GM12864 (cell line): ENCODE measurements around the gene SPOUT1.
A peak's percentile ranks its signal among the peaks of the same experiment; 100 is the strongest.
"Not testable (repeated sequence)": the region's sequence is repeated elsewhere in the genome, so short reads cannot be mapped to it uniquely, and the experiment has no call there.

Experiments
- DNase-seq: peaks from one replicate; pipeline ENCODE4 v3.0.0-alpha.2; 2011; ENCODE audit warnings: low read depth
- H3K4me3 ChIP-seq: 2 replicates; pipeline ENCODE4 v1.5.1; 2011; ENCODE audit warnings: mild to moderate bottlenecking, low read depth, low read length, control low read depth
- TF ChIP-seq, protein P1 (sequence below): IDR thresholded peaks from 2 replicates; pipeline ENCODE4 v1.5.1; 2011; ENCODE audit warnings: low read depth, mild to moderate bottlenecking, moderate library complexity, low read length, control low read depth, inconsistent platforms; ENCODE audit errors: missing control alignments

The SPOUT1 gene

DNA sequence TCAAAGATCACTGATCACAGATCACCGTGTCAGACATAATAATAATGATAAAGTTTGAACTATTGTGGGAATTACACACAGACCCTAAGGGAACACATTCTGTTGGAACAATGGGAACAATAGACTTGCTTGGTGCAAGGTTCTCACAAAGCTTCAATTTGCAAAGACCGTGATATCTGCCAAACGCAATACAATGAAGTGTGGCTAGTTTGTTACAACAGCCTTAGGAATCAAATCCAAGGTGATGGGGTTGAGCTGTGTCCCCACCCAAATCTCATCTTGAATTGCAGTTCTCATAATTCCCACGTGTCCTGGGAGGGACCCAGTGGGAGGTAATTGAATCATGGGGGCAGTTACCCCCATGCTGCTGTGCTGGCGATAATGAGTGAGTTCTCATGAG is 31.3 kb upstream of the SPOUT1 start:
- no peak overlapping the region for H3K4me3 ChIP-seq
- DNase-seq: no peak
- TF ChIP-seq, protein P1, sequence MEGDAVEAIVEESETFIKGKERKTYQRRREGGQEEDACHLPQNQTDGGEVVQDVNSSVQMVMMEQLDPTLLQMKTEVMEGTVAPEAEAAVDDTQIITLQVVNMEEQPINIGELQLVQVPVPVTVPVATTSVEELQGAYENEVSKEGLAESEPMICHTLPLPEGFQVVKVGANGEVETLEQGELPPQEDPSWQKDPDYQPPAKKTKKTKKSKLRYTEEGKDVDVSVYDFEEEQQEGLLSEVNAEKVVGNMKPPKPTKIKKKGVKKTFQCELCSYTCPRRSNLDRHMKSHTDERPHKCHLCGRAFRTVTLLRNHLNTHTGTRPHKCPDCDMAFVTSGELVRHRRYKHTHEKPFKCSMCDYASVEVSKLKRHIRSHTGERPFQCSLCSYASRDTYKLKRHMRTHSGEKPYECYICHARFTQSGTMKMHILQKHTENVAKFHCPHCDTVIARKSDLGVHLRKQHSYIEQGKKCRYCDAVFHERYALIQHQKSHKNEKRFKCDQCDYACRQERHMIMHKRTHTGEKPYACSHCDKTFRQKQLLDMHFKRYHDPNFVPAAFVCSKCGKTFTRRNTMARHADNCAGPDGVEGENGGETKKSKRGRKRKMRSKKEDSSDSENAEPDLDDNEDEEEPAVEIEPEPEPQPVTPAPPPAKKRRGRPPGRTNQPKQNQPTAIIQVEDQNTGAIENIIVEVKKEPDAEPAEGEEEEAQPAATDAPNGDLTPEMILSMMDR: no peak

DNA sequence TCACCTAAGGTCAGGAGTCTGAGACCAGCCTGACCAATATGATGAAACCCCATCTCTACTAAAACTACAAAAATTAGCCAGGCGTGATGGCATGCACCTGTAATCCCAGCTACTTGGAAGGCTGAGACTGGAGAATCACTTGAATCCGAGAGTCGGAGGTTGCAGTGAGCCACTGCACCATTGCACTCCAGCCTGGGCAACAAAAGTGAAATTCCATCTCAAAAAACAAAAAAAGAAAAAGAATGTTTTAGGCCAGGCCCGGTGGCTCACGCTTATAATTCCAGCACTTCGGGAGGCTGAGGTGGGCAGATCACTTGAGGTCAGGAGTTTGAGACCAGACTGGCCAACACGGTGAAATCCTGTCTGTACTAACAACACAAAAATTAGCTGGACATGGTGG is 28.9 kb upstream of the SPOUT1 start:
- DNase-seq, H3K4me3 ChIP-seq: not testable (repeated sequence)

DNA sequence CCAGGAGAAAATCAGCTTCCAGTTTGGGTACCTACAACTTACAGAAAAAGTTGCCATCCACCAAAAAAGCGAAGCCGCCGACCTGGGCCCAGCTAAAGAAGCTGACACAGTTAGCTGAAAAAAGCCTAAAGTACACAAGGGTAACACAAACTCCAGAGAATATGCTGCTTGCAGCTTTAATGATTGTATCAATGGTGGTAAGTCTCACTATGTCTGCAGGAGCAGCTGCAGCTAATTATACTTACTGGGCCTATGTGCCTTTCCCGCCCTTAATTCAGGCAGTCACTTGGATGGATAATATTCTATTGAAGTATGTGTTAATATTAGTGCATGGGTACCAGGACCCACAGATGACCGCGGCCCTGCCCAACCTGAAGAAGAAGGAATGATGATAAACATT is 24.9 kb upstream of the SPOUT1 start:
- DNase-seq, H3K4me3 ChIP-seq: not testable (repeated sequence)

DNA sequence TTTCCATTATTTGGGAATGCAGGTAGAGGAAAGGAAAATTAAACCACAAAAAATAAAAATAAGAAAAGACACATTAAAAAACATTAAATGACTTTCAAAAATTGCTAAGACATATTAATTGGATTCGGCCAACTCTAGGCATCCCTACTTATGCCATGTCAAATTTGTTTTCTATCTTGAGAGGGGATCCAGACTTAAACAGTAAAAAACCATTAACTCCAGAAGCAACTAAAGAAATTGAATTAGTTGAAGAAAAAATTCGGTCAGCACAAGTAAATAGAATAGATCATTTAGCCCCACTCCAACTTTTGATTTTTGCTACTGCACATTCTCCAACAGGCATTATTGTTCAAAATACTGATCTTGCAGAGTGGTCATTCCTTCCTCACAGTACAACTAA is 23.1 kb upstream of the SPOUT1 start:
- H3K4me3 ChIP-seq, DNase-seq: not testable (repeated sequence)

DNA sequence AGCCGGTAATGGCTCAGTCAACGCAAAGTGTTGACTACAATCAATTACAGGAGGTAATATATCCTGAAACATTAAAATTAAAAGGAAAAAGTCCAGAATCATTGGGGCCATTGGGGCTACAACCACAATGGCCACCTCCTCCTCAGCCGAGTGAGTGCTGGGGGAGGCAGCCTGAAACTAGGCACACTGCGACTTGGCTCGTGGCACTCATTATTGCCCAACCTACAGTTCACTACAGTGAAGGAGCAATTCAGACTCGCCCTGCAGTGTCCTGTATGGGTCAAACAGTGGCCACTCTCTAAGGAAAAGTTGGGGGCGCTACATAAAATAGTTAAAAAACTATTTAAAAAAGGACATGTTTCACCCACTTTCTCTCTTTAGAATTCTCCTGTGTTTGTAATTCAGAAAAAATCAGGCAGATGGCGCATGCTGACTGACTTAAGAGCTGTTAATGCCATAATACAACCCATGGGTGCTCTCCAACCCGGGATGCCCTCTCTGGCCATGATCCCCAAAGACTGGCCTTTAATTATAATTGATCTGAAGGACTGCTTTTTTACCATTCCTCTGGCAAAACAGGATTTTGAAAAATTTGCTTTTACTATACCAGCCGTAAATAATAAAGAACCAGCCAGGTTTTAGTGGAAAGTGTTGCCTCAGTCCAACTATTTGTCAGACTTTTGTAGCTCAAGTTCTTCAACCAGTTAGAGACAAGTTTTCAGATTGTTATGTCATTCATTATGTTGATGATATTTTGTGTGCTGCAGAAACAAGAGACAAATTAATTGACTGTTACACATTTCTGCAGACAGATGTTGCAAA is 22.4 kb upstream of the SPOUT1 start:
- H3K4me3 ChIP-seq, DNase-seq: not testable (repeated sequence)
- TF ChIP-seq, protein P1: peak; percentile 27

DNA sequence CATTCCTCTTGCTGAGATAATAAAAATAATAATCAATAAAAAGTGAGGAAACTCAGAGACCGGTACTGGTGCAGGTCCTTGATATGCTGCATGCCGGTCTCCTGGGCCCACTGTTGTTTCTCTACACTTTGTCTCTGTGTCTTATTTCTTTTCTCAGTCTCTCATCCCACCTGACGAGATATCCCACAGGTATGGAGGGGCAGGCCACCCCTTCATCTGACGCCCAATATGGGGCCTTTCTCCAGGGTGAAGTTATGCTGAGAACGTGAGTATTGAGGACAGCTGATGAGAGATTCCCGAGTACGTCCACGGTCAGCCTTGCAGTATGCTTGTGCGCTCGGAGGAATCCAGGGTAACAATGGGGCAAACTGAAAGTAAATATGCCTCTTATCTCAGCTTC is 21.4 kb upstream of the SPOUT1 start:
- DNase-seq: not testable (repeated sequence)

DNA sequence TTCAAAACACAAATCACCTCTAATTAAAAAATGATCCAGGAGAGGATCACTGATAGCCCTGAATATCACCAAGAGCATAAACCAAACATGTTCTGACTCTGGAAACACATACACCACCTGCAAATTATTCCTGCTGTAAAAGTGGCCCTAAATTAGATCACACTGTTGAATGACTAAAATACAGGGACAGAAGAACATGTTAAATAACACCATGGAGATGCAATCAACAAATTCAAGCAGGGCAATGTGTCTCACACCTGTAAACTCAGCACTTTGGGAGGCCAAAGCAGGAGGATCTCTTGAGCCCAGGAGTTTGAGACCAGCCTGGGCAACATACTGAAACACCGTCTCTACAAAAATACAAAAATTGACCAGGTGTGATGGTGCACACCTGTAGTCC is 18.2 kb upstream of the SPOUT1 start:
- no peak overlapping the region for H3K4me3 ChIP-seq
- DNase-seq: no peak
- TF ChIP-seq, protein P1: no peak

More for the DNA sequence above, 21.4 kb upstream of the SPOUT1 start:
- not testable (repeated sequence) for H3K4me3 ChIP-seq

DNA sequence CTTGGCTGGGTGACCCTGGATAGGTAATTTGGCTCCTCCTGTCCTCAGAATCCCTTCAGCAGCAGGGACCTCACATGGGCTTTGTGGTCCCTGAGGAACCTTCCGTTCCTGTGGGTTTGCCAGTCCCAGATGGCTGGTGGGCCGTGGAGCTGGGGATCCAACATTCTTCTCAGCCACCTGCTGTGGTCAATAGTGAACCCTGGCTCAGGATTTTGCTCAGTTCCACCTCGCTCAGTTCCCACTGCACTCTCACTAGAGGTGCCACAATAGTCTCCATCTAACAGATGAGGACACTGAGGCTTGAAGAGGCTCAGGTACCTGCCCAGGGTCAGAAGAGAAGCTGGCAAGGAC is 17.1 kb upstream of the SPOUT1 start:
- no peak overlapping the region for H3K4me3 ChIP-seq
- TF ChIP-seq, protein P1: no peak
- DNase-seq: no peak

DNA sequence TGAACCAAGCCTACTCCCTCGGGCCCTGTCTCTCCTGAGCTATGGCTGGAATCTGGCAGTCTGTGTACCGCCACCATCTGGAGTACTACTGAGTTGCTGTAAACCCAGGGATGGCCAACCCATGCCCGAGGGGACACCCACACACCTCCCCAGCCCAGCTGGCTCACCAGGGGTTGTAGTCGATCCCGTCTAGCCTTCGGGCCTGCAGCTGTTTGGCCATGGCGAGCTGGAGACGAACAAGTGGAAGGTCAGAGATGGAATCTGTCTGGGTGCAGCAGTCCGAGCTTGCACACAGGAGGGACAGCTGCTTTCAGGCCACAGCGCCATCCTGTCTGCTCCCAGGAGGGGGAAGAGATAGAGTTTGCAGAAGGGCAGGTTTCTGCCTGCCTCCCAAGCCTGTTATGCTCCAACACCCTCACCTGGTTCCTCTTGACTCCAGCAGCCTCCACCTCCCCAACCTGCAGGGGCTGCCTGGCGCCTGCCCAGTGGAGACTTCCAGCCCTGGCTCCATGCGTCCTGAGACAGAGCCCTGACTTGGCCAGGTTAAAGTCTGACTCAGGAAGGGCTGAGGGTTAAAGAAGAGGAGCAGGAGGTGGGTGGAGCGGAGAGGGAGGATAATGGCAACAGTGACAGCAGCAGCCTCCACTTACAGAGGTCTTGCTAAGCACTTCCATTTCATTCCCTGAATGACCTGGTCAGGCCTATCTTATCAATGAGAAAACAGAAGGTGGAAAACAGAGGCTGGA is 15.8 kb upstream of the SPOUT1 start:
- TF ChIP-seq, protein P1: no peak
- DNase-seq: no peak
- H3K4me3 ChIP-seq: no peak overlapping the region

DNA sequence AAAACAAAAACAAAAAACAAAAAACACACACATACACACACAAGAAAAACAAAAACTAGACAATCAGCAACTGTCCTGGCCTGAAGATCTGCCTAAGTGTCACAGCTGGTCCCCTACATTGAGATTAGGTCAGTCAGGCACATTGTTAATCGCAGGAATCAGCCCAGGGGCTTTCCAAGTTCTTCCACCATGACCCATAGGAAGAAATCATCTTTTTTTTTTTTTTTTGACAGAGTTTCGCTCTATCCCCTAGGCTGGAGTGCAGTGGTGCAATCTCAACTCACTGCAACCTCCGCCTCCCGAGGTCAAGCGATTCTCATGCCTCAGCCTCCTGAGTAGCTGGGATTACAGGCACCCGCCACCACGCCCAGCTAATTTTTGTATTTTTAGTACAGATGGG is 13.6 kb upstream of the SPOUT1 start:
- DNase-seq, H3K4me3 ChIP-seq: not testable (repeated sequence)
